ENCODE data around the gene PRDM16. TPM values are rescaled to one million over a fixed set of nuclear protein-coding genes. Genes with fewer than 3 reads are reported as not detected.

Gene PRDM16
- total and polyA plus RNA-seq, 2 of the 4 experiments (the other 2 are of a cell fraction) = 0.02 TPM; not detected in 1

DNA sequence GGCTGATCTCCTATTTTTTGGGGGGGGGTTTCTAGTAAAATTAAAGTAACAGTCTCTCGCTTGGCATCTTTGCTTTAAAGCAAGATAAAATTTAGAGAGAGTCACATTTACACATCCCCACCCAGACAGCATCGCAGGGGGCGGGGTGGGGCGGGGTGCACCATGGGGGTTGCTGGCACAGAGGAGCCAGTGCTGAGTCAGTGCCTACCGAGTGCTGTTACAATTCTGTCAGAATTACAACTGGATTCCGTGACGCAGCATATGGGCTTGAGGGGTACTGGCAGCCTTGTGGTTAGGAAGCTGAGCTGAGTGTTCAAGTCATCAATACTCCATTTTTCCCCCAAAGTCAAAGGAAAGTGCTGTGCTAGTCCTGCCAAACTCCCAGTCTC lies 175.9 kb downstream of the PRDM16 start:
- Histone ChIP-seq H2BK5ac (ENCODE audit: low read depth, low read length, poor library complexity, severe bottlenecking) (no peak overlapping the region), H3K27ac (ENCODE audit: insufficient read depth, low read length) (no peak overlapping the region), H3K18ac (ENCODE audit: low read depth, low read length) (no peak overlapping the region), H2BK15ac (ENCODE audit: low read depth, low read length) (no peak overlapping the region), H2AFZ (replicated peaks; ENCODE audit: low read length, poor library complexity) (no peak overlapping the region), H3K79me1 (ENCODE audit: low read depth in 1 of 2, low read length in 2 of 2) (no peaks in the 10 kb centered on the region), H3K27me3 (ENCODE audit: control insufficient read depth, insufficient read depth, low read length) (peaks cover 3% of the 10 kb centered on the region; the same call in 1 of the 2 replicates), H3K56ac (ENCODE audit: extremely low read depth, insufficient read depth, low read length) (no peak overlapping the region), H3K4ac (ENCODE audit: low read depth, low read length) (no peak overlapping the region), H2AK5ac (ENCODE audit: low read depth, low read length) (no peak overlapping the region), H4K5ac (ENCODE audit: low read depth, low read length) (no peak overlapping the region), H4K91ac (ENCODE audit: insufficient read depth, low read depth, low read length) (no peak overlapping the region), H3K36me3 (ENCODE audit: control insufficient read depth, insufficient read depth, low read length) (no peaks in the 10 kb centered on the region), H3K9me1 (ENCODE audit: insufficient read depth, low read length) (no peaks in the 10 kb centered on the region), H2BK120ac (ENCODE audit: low read depth, low read length) (no peak overlapping the region), H3K4me3 (ENCODE audit: insufficient read depth, low read depth, low read length) (no peak overlapping the region), H3K14ac (replicated peaks; ENCODE audit: low read depth, low read length) (no peak overlapping the region), H3K9me3 (ENCODE audit: control insufficient read depth, insufficient read depth, low read length) (peaks cover 2% of the 10 kb centered on the region; the same call in 1 of the 2 replicates), H3K9ac (ENCODE audit: low read depth, low read length) (no peak overlapping the region), H4K8ac (ENCODE audit: low read depth in 2 of 2, low read length in 2 of 2) (no peak overlapping the region), H3K4me1 (ENCODE audit: control insufficient read depth, insufficient read depth, low read length) (no peaks in the 10 kb centered on the region), H3K23ac (ENCODE audit: low read depth, low read length) (no peak overlapping the region), H2AK9ac (replicated peaks; ENCODE audit: low read depth, low read length, poor library complexity) (no peak overlapping the region), H4K20me1 (ENCODE audit: insufficient read depth, low read length) (no peaks in the 10 kb centered on the region), H2BK20ac (ENCODE audit: low read depth, low read length) (no peak overlapping the region), H3K4me2 (ENCODE audit: low read depth, low read length) (no peak overlapping the region)
- DNase-seq (no peak), ATAC-seq (ENCODE audit: low read depth) (no peak)
- dilution Hi-C loops (cut with HindIII; ENCODE audit: low sequenced_read_pairs, unreplicated experiment) = no loop called here
- TF ChIP-seq RCOR1 (IDR thresholded peaks at IDR 0.05; ENCODE audit: insufficient replicate concordance, low read length) (no peak), RAD21 (IDR thresholded peaks at IDR 0.05; ENCODE audit: low read length) (no peak), NFE2L2 (IDR thresholded peaks at IDR 0.05; ENCODE audit: low read depth, low read length) (no peak), POLR2A (IDR thresholded peaks at IDR 0.05; ENCODE audit: low read depth, low read length) (no peak), RFX5 (IDR thresholded peaks at IDR 0.05; ENCODE audit: low read depth, low read length) (no peak), CHD1 (IDR thresholded peaks at IDR 0.05; ENCODE audit: low read depth, low read length) (no peak), MAZ (IDR thresholded peaks at IDR 0.05; ENCODE audit: borderline replicate concordance, low read depth, low read length) (no peak), MAFK (IDR thresholded peaks at IDR 0.05; ENCODE audit: low read depth, low read length) (no peak), BHLHE40 (IDR thresholded peaks at IDR 0.05; ENCODE audit: low read depth, low read length) (no peak), FOS (IDR thresholded peaks at IDR 0.05; ENCODE audit: low read depth, low read length) (no peak), CEBPB (IDR thresholded peaks at IDR 0.05; ENCODE audit: low read depth, low read length) (no peak), MXI1 (IDR thresholded peaks at IDR 0.05; ENCODE audit: borderline replicate concordance, low read depth, low read length) (no peak)
- TF ChIP-seq, protein P1, sequence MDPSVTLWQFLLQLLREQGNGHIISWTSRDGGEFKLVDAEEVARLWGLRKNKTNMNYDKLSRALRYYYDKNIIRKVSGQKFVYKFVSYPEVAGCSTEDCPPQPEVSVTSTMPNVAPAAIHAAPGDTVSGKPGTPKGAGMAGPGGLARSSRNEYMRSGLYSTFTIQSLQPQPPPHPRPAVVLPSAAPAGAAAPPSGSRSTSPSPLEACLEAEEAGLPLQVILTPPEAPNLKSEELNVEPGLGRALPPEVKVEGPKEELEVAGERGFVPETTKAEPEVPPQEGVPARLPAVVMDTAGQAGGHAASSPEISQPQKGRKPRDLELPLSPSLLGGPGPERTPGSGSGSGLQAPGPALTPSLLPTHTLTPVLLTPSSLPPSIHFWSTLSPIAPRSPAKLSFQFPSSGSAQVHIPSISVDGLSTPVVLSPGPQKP (IDR thresholded peaks at IDR 0.05; ENCODE audit: borderline replicate concordance, low read depth, low read length) = no peak
- TF ChIP-seq, protein P2, sequence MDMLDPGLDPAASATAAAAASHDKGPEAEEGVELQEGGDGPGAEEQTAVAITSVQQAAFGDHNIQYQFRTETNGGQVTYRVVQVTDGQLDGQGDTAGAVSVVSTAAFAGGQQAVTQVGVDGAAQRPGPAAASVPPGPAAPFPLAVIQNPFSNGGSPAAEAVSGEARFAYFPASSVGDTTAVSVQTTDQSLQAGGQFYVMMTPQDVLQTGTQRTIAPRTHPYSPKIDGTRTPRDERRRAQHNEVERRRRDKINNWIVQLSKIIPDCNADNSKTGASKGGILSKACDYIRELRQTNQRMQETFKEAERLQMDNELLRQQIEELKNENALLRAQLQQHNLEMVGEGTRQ (IDR thresholded peaks at IDR 0.05; ENCODE audit: low read depth, low read length) = no peak
- TF ChIP-seq, protein P3, sequence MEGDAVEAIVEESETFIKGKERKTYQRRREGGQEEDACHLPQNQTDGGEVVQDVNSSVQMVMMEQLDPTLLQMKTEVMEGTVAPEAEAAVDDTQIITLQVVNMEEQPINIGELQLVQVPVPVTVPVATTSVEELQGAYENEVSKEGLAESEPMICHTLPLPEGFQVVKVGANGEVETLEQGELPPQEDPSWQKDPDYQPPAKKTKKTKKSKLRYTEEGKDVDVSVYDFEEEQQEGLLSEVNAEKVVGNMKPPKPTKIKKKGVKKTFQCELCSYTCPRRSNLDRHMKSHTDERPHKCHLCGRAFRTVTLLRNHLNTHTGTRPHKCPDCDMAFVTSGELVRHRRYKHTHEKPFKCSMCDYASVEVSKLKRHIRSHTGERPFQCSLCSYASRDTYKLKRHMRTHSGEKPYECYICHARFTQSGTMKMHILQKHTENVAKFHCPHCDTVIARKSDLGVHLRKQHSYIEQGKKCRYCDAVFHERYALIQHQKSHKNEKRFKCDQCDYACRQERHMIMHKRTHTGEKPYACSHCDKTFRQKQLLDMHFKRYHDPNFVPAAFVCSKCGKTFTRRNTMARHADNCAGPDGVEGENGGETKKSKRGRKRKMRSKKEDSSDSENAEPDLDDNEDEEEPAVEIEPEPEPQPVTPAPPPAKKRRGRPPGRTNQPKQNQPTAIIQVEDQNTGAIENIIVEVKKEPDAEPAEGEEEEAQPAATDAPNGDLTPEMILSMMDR (conservative IDR thresholded peaks at IDR 0.05; ENCODE audit: low read depth, low read length) = no peak
- no TSS peak for BruUV-seq (replicated peaks)
- in situ Hi-C loops (cut with MboI; ENCODE audit: low sequenced_read_pairs) = no loop called here
- intact Hi-C loops (cut with micrococcal nuclease) = no loop called here
- CTCF ChIA-PET = no interaction called here
- POLR2A ChIA-PET (ENCODE audit: unreplicated experiment) = no interaction called here
- WGBS, 2 experiments (ENCODE audit: extremely low coverage in 2 of 2, insufficient read length in 1 of 2) = no CpG with 5 or more reads among the region's 7 CpGs
